Astrocyte (in vitro differentiated cells and primary cell): Measurements from ENCODE around the gene IWS1. TPM values are rescaled to one million over a fixed set of nuclear protein-coding genes. Genes with fewer than 3 reads are reported as not detected.
"Not testable (repeated sequence)": the region's sequence is repeated elsewhere in the genome, so short reads cannot be mapped to it uniquely, and the experiment has no call there.

Experiments
- DNase-seq: peaks from one replicate; pipeline ENCODE4 v3.0.0-alpha.2; 2010; ENCODE audit warnings: low read depth
- FAIRE-seq: peaks from 2 replicates; lab custom pipeline; 2011; peaks lifted over from hg19 to GRCh38; lab: Jason Lieb, UNC
- H2AFZ ChIP-seq: 2 replicates; pipeline ENCODE4 v1.6.0; 2012; ENCODE audit warnings: low read depth, low read length, inconsistent platforms
- H3K27ac ChIP-seq: 2 replicates; pipeline ENCODE4 v1.5.1; 2011; ENCODE audit warnings: low read depth, low read length, inconsistent platforms
- H3K27me3 ChIP-seq: 2 replicates; pipeline ENCODE4 v1.6.0; 2011; ENCODE audit warnings: low read length, inconsistent platforms; ENCODE audit not compliant: insufficient read depth
- H3K36me3 ChIP-seq: 2 replicates; pipeline ENCODE4 v1.5.1; 2011; ENCODE audit warnings: low read length, inconsistent platforms; ENCODE audit not compliant: insufficient read depth
- H3K4me1 ChIP-seq: 2 replicates; pipeline ENCODE4 v1.5.1; 2011; ENCODE audit warnings: low read length, inconsistent platforms; ENCODE audit not compliant: insufficient read depth
- H3K4me2 ChIP-seq: 2 replicates; pipeline ENCODE4 v1.6.0; 2012; ENCODE audit warnings: low read length, inconsistent platforms
- H3K4me3 ChIP-seq: 2 replicates; pipeline ENCODE4 v1.5.1; 2011; ENCODE audit warnings: low read depth, mild to moderate bottlenecking, low read length, inconsistent platforms; ENCODE audit not compliant: insufficient read depth
- H3K79me2 ChIP-seq: 2 replicates; pipeline ENCODE4 v1.6.0; 2012; ENCODE audit warnings: mild to moderate bottlenecking, low read length, inconsistent platforms; ENCODE audit not compliant: insufficient read depth
- H3K9ac ChIP-seq: 2 replicates; pipeline ENCODE4 v1.6.0; 2012; ENCODE audit warnings: mild to moderate bottlenecking, low read length, inconsistent platforms
- H3K9me3 ChIP-seq: 2 replicates; pipeline ENCODE4 v1.5.1; 2012; ENCODE audit warnings: low read depth, mild to moderate bottlenecking, low read length, inconsistent platforms; ENCODE audit not compliant: insufficient read depth
- H4K20me1 ChIP-seq: 2 replicates; pipeline ENCODE4 v1.6.0; 2012; ENCODE audit warnings: low read length, inconsistent platforms; ENCODE audit not compliant: insufficient read depth
- H3K27ac Mint-ChIP-seq: one replicate; pipeline ENCODE4 v1.8.0; 2021; ENCODE audit warnings: mild to moderate bottlenecking, mixed read lengths; ENCODE audit not compliant: unreplicated experiment
- H3K27me3 Mint-ChIP-seq: one replicate; pipeline ENCODE4 v1.8.0; 2021; ENCODE audit warnings: low read depth, mixed read lengths; ENCODE audit not compliant: unreplicated experiment
- H3K36me3 Mint-ChIP-seq: one replicate; pipeline ENCODE4 v1.8.0; 2021; ENCODE audit warnings: low read depth, mixed read lengths; ENCODE audit not compliant: unreplicated experiment
- H3K4me1 Mint-ChIP-seq: one replicate; pipeline ENCODE4 v1.8.0; 2021; ENCODE audit warnings: low read depth, mixed read lengths; ENCODE audit not compliant: unreplicated experiment
- H3K4me3 Mint-ChIP-seq: one replicate; pipeline ENCODE4 v1.8.0; 2021; ENCODE audit warnings: mild to moderate bottlenecking, moderate library complexity, mixed read lengths; ENCODE audit not compliant: unreplicated experiment
- H3K9me3 Mint-ChIP-seq: one replicate; pipeline ENCODE4 v1.8.0; 2021; ENCODE audit warnings: mild to moderate bottlenecking, mixed read lengths; ENCODE audit not compliant: unreplicated experiment
- EZH2 ChIP-seq: IDR thresholded peaks from 2 replicates; pipeline ENCODE4 v1.6.1; 2012; ENCODE audit warnings: mild to moderate bottlenecking, low read length, inconsistent platforms; ENCODE audit not compliant: insufficient read depth
- total RNA-seq: library from RNA; stranded (reverse); gene quantifications from 2 replicates; pipeline ENCODE4 v1.2.1, GENCODE V29; 2021
- TF ChIP-seq, protein P1 (sequence below): IDR thresholded peaks from 2 replicates; pipeline ENCODE4 v1.5.1; 2011; ENCODE audit warnings: low read depth, mild to moderate bottlenecking, inconsistent platforms, low read length, moderate library complexity; ENCODE audit not compliant: insufficient read depth

Gene IWS1
- total RNA-seq, 1 donor from 2014 or later, result 56.2 TPM

DNA sequence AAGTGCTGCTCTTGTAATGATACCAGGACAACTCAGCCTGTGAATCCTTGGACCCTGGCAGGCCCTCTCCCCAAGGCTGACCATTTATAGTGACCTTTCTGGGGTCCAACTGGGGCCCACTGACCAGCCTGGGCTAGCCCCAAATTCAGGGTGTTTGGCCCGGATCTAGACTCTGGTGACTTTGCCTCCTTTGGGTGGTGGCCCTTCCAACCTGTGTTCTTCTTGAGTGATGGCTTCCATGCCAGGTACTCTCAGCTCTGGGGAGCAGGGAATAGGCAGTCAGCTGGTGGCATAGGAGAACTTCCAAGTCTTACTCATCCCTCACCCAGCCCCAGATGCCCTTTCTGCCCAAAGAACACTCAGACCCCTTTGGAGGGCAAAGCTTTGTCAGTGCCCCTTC, 19.5 kb upstream of the IWS1 start:
- peaks cover 51% of the 10 kb centered on the region for H3K27me3 Mint-ChIP-seq
- H3K27me3 ChIP-seq, result peaks cover 17% of the 10 kb centered on the region
- no peaks in the 10 kb centered on the region for H3K36me3 ChIP-seq
- TF ChIP-seq, protein P1, sequence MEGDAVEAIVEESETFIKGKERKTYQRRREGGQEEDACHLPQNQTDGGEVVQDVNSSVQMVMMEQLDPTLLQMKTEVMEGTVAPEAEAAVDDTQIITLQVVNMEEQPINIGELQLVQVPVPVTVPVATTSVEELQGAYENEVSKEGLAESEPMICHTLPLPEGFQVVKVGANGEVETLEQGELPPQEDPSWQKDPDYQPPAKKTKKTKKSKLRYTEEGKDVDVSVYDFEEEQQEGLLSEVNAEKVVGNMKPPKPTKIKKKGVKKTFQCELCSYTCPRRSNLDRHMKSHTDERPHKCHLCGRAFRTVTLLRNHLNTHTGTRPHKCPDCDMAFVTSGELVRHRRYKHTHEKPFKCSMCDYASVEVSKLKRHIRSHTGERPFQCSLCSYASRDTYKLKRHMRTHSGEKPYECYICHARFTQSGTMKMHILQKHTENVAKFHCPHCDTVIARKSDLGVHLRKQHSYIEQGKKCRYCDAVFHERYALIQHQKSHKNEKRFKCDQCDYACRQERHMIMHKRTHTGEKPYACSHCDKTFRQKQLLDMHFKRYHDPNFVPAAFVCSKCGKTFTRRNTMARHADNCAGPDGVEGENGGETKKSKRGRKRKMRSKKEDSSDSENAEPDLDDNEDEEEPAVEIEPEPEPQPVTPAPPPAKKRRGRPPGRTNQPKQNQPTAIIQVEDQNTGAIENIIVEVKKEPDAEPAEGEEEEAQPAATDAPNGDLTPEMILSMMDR, result no peak
- no peak overlapping the region for H3K27ac Mint-ChIP-seq
- H3K36me3 Mint-ChIP-seq, result peaks cover 2% of the 10 kb centered on the region
- no peaks in the 10 kb centered on the region for H3K4me1 ChIP-seq
- H3K27ac ChIP-seq, result no peak overlapping the region
- H3K9me3 Mint-ChIP-seq, result peaks cover under 1% of the 10 kb centered on the region
- H4K20me1 ChIP-seq, result no peaks in the 10 kb centered on the region
- no peak overlapping the region for H2AFZ ChIP-seq
- no peaks in the 10 kb centered on the region for H3K4me1 Mint-ChIP-seq
- DNase-seq (no peak), FAIRE-seq (no peak)
- H3K4me3 Mint-ChIP-seq, result no peak overlapping the region
- no peaks in the 10 kb centered on the region for H3K9me3 ChIP-seq
- H3K4me2 ChIP-seq, result no peak overlapping the region
- H3K79me2 ChIP-seq, result no peaks in the 10 kb centered on the region
- H3K9ac ChIP-seq, result no peak overlapping the region
- H3K4me3 ChIP-seq, result no peak overlapping the region

DNA sequence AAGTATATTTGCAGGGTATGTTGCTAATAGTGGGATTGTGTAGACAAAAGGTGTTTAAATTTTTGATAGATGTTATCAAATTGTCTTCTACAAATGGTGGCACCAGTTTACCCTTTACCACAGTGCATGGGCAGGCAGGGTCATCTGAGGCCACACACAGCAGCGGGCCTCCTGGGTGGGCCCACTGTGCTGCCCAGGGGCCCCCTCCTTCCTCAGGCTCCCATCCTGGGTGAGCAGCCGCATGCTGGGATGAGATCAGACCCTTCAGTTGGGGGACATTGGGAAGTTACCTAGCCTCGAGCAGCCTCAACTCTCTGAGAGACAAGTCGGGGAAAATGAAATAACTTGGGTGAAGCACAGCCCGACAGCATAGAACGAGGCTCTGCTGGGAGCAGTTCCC, 18.9 kb upstream of the IWS1 start:
- no peak overlapping the region for H2AFZ ChIP-seq
- H3K27ac ChIP-seq, result no peak overlapping the region
- peaks cover 5% of the 10 kb centered on the region for H3K9me3 Mint-ChIP-seq
- H3K36me3 ChIP-seq, result no peaks in the 10 kb centered on the region
- no peaks in the 10 kb centered on the region for H4K20me1 ChIP-seq
- no peak overlapping the region for H3K9ac ChIP-seq
- peaks cover 51% of the 10 kb centered on the region for H3K27me3 Mint-ChIP-seq
- FAIRE-seq (no peak), DNase-seq (no peak)
- H3K4me2 ChIP-seq, result no peak overlapping the region
- H3K9me3 ChIP-seq, result no peaks in the 10 kb centered on the region
- no peaks in the 10 kb centered on the region for H3K79me2 ChIP-seq
- H3K4me3 Mint-ChIP-seq, result no peak overlapping the region
- H3K36me3 Mint-ChIP-seq, result peaks cover 2% of the 10 kb centered on the region
- peaks cover 21% of the 10 kb centered on the region for H3K27me3 ChIP-seq
- no peaks in the 10 kb centered on the region for H3K4me1 Mint-ChIP-seq
- no peaks in the 10 kb centered on the region for H3K4me1 ChIP-seq
- TF ChIP-seq, protein P1, result no peak
- TF ChIP-seq EZH2, result no peak
- H3K4me3 ChIP-seq, result no peak overlapping the region
- H3K27ac Mint-ChIP-seq, result no peak overlapping the region

DNA sequence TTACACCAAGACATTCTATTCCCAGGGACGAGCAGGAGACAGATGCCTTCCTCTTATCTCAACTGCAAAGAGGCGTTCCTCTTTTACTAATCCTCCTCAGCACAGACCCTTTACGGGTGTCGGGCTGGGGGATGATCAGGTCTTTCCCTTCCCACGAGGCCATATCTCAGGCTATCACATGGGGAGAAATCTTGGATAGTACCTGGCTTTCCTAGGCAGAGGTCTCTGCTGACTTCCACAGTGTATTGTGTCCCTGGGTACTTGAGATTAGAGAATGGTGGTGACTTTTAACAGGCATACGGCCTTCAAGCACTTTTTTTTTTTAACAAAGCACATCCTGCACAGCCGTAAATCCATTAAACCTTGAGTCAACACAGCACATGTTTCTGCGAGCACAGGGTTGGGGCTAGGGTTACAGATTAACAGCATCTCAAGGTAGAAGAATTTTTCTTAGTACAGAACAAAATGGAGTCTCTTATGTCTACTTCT, 16.8 kb upstream of the IWS1 start:
- H3K27me3 Mint-ChIP-seq, result peaks cover 55% of the 10 kb centered on the region
- not testable (repeated sequence) for H2AFZ ChIP-seq, H3K9me3 ChIP-seq, H3K4me2 ChIP-seq, H3K4me3 Mint-ChIP-seq, FAIRE-seq, H3K79me2 ChIP-seq, H3K9ac ChIP-seq, H3K4me1 ChIP-seq, DNase-seq, H3K4me1 Mint-ChIP-seq, H3K36me3 Mint-ChIP-seq, H3K27ac Mint-ChIP-seq, H3K9me3 Mint-ChIP-seq, H3K36me3 ChIP-seq, H3K4me3 ChIP-seq, H4K20me1 ChIP-seq, H3K27ac ChIP-seq
- H3K27me3 ChIP-seq, result peaks cover 16% of the 10 kb centered on the region
